Measurements from ENCODE around the gene LCN1.

The LCN1 gene

GRCh38 chr9:135498381-135499126, 22.7 kb upstream of the LCN1 start:
- peaks cover 3% of the 10 kb centered on the region for H3K27me3 ChIP-seq (ENCODE audit: insufficient read depth, low read length, poor library complexity, severe bottlenecking)
- peaks cover 28% of the 10 kb centered on the region for H4K20me1 ChIP-seq (ENCODE audit: insufficient read depth, low read length, poor library complexity, severe bottlenecking)
- H3K9me3 ChIP-seq (ENCODE audit: insufficient read depth, low read depth, low read length), result no peaks in the 10 kb centered on the region
- H3K9ac ChIP-seq (ENCODE audit: low read depth, low read length, poor library complexity, severe bottlenecking), result no peak overlapping the region
- no peaks in the 10 kb centered on the region for H3F3A ChIP-seq (ENCODE audit: low read depth)
- peak overlapping the region; percentile 55; the same call in 1 of the 2 replicates for H2AFZ ChIP-seq (ENCODE audit: low read length)
- no peak overlapping the region for H3K4me3 ChIP-seq (ENCODE audit: low read length, poor library complexity, severe bottlenecking)
- H3K36me3 ChIP-seq (ENCODE audit: insufficient read depth, low read length), result peaks cover 6% of the 10 kb centered on the region; the same call in 1 of the 2 replicates
- H3K4me2 ChIP-seq (ENCODE audit: low read depth, low read length, poor library complexity, severe bottlenecking), result no peak overlapping the region
- peaks cover 10% of the 10 kb centered on the region for H3K4me1 ChIP-seq (ENCODE audit: insufficient read depth, low read length, poor library complexity, severe bottlenecking)
- TF ChIP-seq EZH2phosphoT487 (IDR thresholded peaks at IDR 0.05; ENCODE audit: borderline replicate concordance) (no peak), CTCF (conservative IDR thresholded peaks at IDR 0.05; ENCODE audit: low read length) (no peak)
- H3K9me2 ChIP-seq (replicated peaks; ENCODE audit: low read depth, low read length), result no peaks in the 10 kb centered on the region
- peaks cover 24% of the 10 kb centered on the region for H3K79me2 ChIP-seq (ENCODE audit: insufficient read depth, low read length)

GRCh38 chr9:135499326-135500070, 21.7 kb upstream of the LCN1 start:
- TF ChIP-seq EZH2phosphoT487 (IDR thresholded peaks at IDR 0.05; ENCODE audit: borderline replicate concordance) (no peak), CTCF (conservative IDR thresholded peaks at IDR 0.05; ENCODE audit: low read length) (no peak; the same call in 1 of the 2 replicates)

GRCh38 chr9:135500071-135500524, 21.1 kb upstream of the LCN1 start:
- H4K20me1 ChIP-seq (ENCODE audit: insufficient read depth, low read length, poor library complexity, severe bottlenecking), result peaks cover 32% of the 10 kb centered on the region
- peaks cover 10% of the 10 kb centered on the region for H3K4me1 ChIP-seq (ENCODE audit: insufficient read depth, low read length, poor library complexity, severe bottlenecking)
- H3K9me2 ChIP-seq (replicated peaks; ENCODE audit: low read depth, low read length), result no peaks in the 10 kb centered on the region
- peaks cover 24% of the 10 kb centered on the region for H3K79me2 ChIP-seq (ENCODE audit: insufficient read depth, low read length)
- H3K4me2 ChIP-seq (ENCODE audit: low read depth, low read length, poor library complexity, severe bottlenecking), result peak overlapping the region; percentile 89
- TF ChIP-seq EZH2phosphoT487 (IDR thresholded peaks at IDR 0.05; ENCODE audit: borderline replicate concordance) (no peak), CTCF (conservative IDR thresholded peaks at IDR 0.05; ENCODE audit: low read length) (no peak)
- peaks cover 22% of the 10 kb centered on the region; the same call in 1 of the 2 replicates for H3K36me3 ChIP-seq (ENCODE audit: insufficient read depth, low read length)
- peak overlapping the region; percentile 86 for H2AFZ ChIP-seq (ENCODE audit: low read length)
- no peaks in the 10 kb centered on the region for H3K9me3 ChIP-seq (ENCODE audit: insufficient read depth, low read depth, low read length)
- H3K4me3 ChIP-seq (ENCODE audit: low read length, poor library complexity, severe bottlenecking), result peak overlapping the region; percentile 74
- no peaks in the 10 kb centered on the region for H3F3A ChIP-seq (ENCODE audit: low read depth)
- peaks cover 3% of the 10 kb centered on the region for H3K27me3 ChIP-seq (ENCODE audit: insufficient read depth, low read length, poor library complexity, severe bottlenecking)
- peak overlapping the region; percentile 60 for H3K9ac ChIP-seq (ENCODE audit: low read depth, low read length, poor library complexity, severe bottlenecking)

More at GRCh38 chr9:135499326-135500070, 21.7 kb upstream of the LCN1 start:
- peak overlapping the region; percentile 89 for H3K4me2 ChIP-seq (ENCODE audit: low read depth, low read length, poor library complexity, severe bottlenecking)
- H3K36me3 ChIP-seq (ENCODE audit: insufficient read depth, low read length), result peaks cover 16% of the 10 kb centered on the region; the same call in 1 of the 2 replicates
- H2AFZ ChIP-seq (ENCODE audit: low read length), result peak overlapping the region; percentile 86
- peaks cover 10% of the 10 kb centered on the region for H3K4me1 ChIP-seq (ENCODE audit: insufficient read depth, low read length, poor library complexity, severe bottlenecking)
- peaks cover 24% of the 10 kb centered on the region for H3K79me2 ChIP-seq (ENCODE audit: insufficient read depth, low read length)
- H3K9ac ChIP-seq (ENCODE audit: low read depth, low read length, poor library complexity, severe bottlenecking), result peak overlapping the region; percentile 60
- H3F3A ChIP-seq (ENCODE audit: low read depth), result no peaks in the 10 kb centered on the region
- H4K20me1 ChIP-seq (ENCODE audit: insufficient read depth, low read length, poor library complexity, severe bottlenecking), result peaks cover 28% of the 10 kb centered on the region
- peaks cover 3% of the 10 kb centered on the region for H3K27me3 ChIP-seq (ENCODE audit: insufficient read depth, low read length, poor library complexity, severe bottlenecking)
- no peaks in the 10 kb centered on the region for H3K9me2 ChIP-seq (replicated peaks; ENCODE audit: low read depth, low read length)
- peak overlapping the region; percentile 74 for H3K4me3 ChIP-seq (ENCODE audit: low read length, poor library complexity, severe bottlenecking)
- no peaks in the 10 kb centered on the region for H3K9me3 ChIP-seq (ENCODE audit: insufficient read depth, low read depth, low read length)
